ENCODE data around the gene MNS1. TPM values are rescaled to one million over a fixed set of nuclear protein-coding genes. Genes with fewer than 3 reads are reported as not detected.

The MNS1 gene
- total RNA-seq, 1 experiment from 2014 or later = 3.8 TPM

GRCh38 chr15:56473017-56473416 is 8.1 kb upstream of the MNS1 start:
- in situ Hi-C loops (cut with HindIII; ENCODE audit: low pct_unique_long_range_greater_than_20kb, low sequenced_read_pairs) = no loop called here

GRCh38 chr15:56472278-56472677 is 7.3 kb upstream of the MNS1 start:
- H3K27ac ChIP-seq (ENCODE audit: low read length) = no peak overlapping the region
- ATAC-seq (no peak), DNase-seq (ENCODE audit: low read depth, low spot score) (no peak)
- in situ Hi-C loops (cut with HindIII; ENCODE audit: low pct_unique_long_range_greater_than_20kb, low sequenced_read_pairs) (no loop called here), intact Hi-C loops (cut with micrococcal nuclease; ENCODE audit: unreplicated experiment) (no loop called here)
- no peaks in the 10 kb centered on the region for H3K4me1 ChIP-seq (ENCODE audit: control insufficient read depth, insufficient read depth, low read length)
- peaks cover 3% of the 10 kb centered on the region for H3K27me3 ChIP-seq (ENCODE audit: control insufficient read depth, insufficient read depth, low read length)
- no peaks in the 10 kb centered on the region for H3K36me3 ChIP-seq (ENCODE audit: control insufficient read depth, insufficient read depth, low read length)
- ChIA-PET POLR2A (no interaction called here), CTCF (no interaction called here)
- BruUV-seq (replicated peaks) = no TSS peak
- no peak overlapping the region for H3K4me3 ChIP-seq (ENCODE audit: low read depth in 2 of 2, low read length in 2 of 2)
- no peaks in the 10 kb centered on the region for H3K9me3 ChIP-seq (ENCODE audit: control insufficient read depth, insufficient read depth, low read depth, low read length)
- TF ChIP-seq POLR2AphosphoS5 (IDR thresholded peaks at IDR 0.05; ENCODE audit: low read depth, low read length) (no peak), TCF7L2 (IDR thresholded peaks at IDR 0.05; ENCODE audit: low read depth, low read length) (no peak), REST (IDR thresholded peaks at IDR 0.05; ENCODE audit: insufficient read depth in 1 of 2, low read depth in 2 of 2, low read length in 1 of 2) (no peak), CTCF (IDR thresholded peaks at IDR 0.05) (no peak)

More at GRCh38 chr15:56473017-56473416, 8.1 kb upstream of the MNS1 start:
- DNase-seq (ENCODE audit: low read depth, low spot score) (no peak), ATAC-seq (no peak)
- no peaks in the 10 kb centered on the region for H3K4me1 ChIP-seq (ENCODE audit: control insufficient read depth, insufficient read depth, low read length)
- ChIA-PET CTCF (no interaction called here), POLR2A (no interaction called here)
- TF ChIP-seq REST (IDR thresholded peaks at IDR 0.05; ENCODE audit: insufficient read depth in 1 of 2, low read depth in 2 of 2, low read length in 1 of 2) (no peak), SIN3A (IDR thresholded peaks at IDR 0.05; ENCODE audit: borderline replicate concordance, insufficient read depth, low read depth, low read length) (no peak), CTCF (IDR thresholded peaks at IDR 0.05) (no peak), POLR2AphosphoS5 (IDR thresholded peaks at IDR 0.05; ENCODE audit: low read depth, low read length) (no peak), TCF7L2 (IDR thresholded peaks at IDR 0.05; ENCODE audit: low read depth, low read length) (no peak)
- intact Hi-C loops (cut with micrococcal nuclease; ENCODE audit: unreplicated experiment) = no loop called here
- no TSS peak for BruUV-seq (replicated peaks)
- no peaks in the 10 kb centered on the region for H3K36me3 ChIP-seq (ENCODE audit: control insufficient read depth, insufficient read depth, low read length)
- no peaks in the 10 kb centered on the region for H3K9me3 ChIP-seq (ENCODE audit: control insufficient read depth, insufficient read depth, low read depth, low read length)
- H3K27me3 ChIP-seq (ENCODE audit: control insufficient read depth, insufficient read depth, low read length) = peaks cover 3% of the 10 kb centered on the region
- no peak overlapping the region for H3K4me3 ChIP-seq (ENCODE audit: low read depth in 2 of 2, low read length in 2 of 2)
- no peak overlapping the region for H3K27ac ChIP-seq (ENCODE audit: low read length)

All from Panc1 (cell line).